Measurements from ENCODE around the gene TBC1D5.
"Not testable (repeated sequence)": the region's sequence is repeated elsewhere in the genome, so short reads cannot be mapped to it uniquely, and the experiment has no call there.

The TBC1D5 gene

GRCh38 chr3:17639257-17639656 lies 103.2 kb downstream of the TBC1D5 start:
- Histone ChIP-seq H3K9me3 (no peaks in the 10 kb centered on the region), H3K36me3 (no peaks in the 10 kb centered on the region), H3K4me1 (peaks cover 0 to 70% (median 30%) of the 10 kb centered on the region in 4 donors), H3K27ac (peak overlapping the region; percentile 53 to 55), H3K4me3 (no peak overlapping the region), H3K27me3 (no peaks in the 10 kb centered on the region)
- intact Hi-C loops (cut with DNase I; ENCODE audit: low total_unique reads), result no loop called here
- no peak for DNase-seq
- TF ChIP-seq CTCF (IDR thresholded peaks at IDR 0.05), result no peak

GRCh38 chr3:17638356-17638755 lies 104.1 kb downstream of the TBC1D5 start:
- Histone ChIP-seq H3K9me3 (no peaks in the 10 kb centered on the region), H3K4me1 (peaks cover 0 to 61% (median 29%) of the 10 kb centered on the region in 4 donors), H3K27ac (peak overlapping the region; percentile 22 to 55), H3K4me3 (no peak overlapping the region), H3K36me3 (no peaks in the 10 kb centered on the region), H3K27me3 (no peaks in the 10 kb centered on the region)
- intact Hi-C loops (cut with DNase I; ENCODE audit: low total_unique reads), result no loop called here
- TF ChIP-seq CTCF (IDR thresholded peaks at IDR 0.05), result no peak
- no peak for DNase-seq

- H3K9me3 ChIP-seq; H3K4me3 ChIP-seq; H3K27me3 ChIP-seq; DNase-seq; intact Hi-C loops (cut with DNase I; ENCODE audit: low total_unique reads); H3K36me3 ChIP-seq: not testable (repeated sequence)
- Histone ChIP-seq H3K27ac (peak overlapping the region; percentile 62 to 72), H3K4me1 (peaks cover 0 to 65% (median 32%) of the 10 kb centered on the region in 4 donors)
Measured at GRCh38 chr3:17635675-17636074, 106.8 kb downstream of the TBC1D5 start.

- Histone ChIP-seq H3K4me1 (peaks cover 0 to 58% (median 30%) of the 10 kb centered on the region in 4 donors), H3K27me3 (no peaks in the 10 kb centered on the region), H3K27ac (peak overlapping the region; percentile 62 to 72), H3K4me3 (no peak overlapping the region), H3K9me3 (no peaks in the 10 kb centered on the region), H3K36me3 (no peaks in the 10 kb centered on the region)
- DNase-seq, result no peak
- no peak for TF ChIP-seq CTCF (IDR thresholded peaks at IDR 0.05)
- intact Hi-C loops (cut with DNase I; ENCODE audit: low total_unique reads), result no loop called here
Measured at GRCh38 chr3:17634964-17635363, 107.5 kb downstream of the TBC1D5 start.

- peaks cover 0 to 58% (median 25%) of the 10 kb centered on the region in 4 donors for H3K4me1 ChIP-seq
- no peak for DNase-seq
- H3K36me3 ChIP-seq, result no peaks in the 10 kb centered on the region
- H3K4me3 ChIP-seq, result no peak overlapping the region
- no peak for TF ChIP-seq CTCF (IDR thresholded peaks at IDR 0.05)
- intact Hi-C loops (cut with DNase I; ENCODE audit: low total_unique reads), result no loop called here
- no peaks in the 10 kb centered on the region for H3K27me3 ChIP-seq
- H3K27ac ChIP-seq, result no peak overlapping the region
- no peaks in the 10 kb centered on the region for H3K9me3 ChIP-seq
Measured at GRCh38 chr3:17634201-17634600, 108.2 kb downstream of the TBC1D5 start.

- Histone ChIP-seq H3K9me3 (no peaks in the 10 kb centered on the region), H3K4me3 (no peak overlapping the region), H3K36me3 (no peaks in the 10 kb centered on the region), H3K4me1 (peaks cover 0 to 44% (median 16%) of the 10 kb centered on the region in 4 donors), H3K27ac (peak overlapping the region in 1 of 2 donors; percentile 30), H3K27me3 (no peaks in the 10 kb centered on the region)
- TF ChIP-seq CTCF (IDR thresholded peaks at IDR 0.05), result no peak
- no peak for DNase-seq
- intact Hi-C loops (cut with DNase I; ENCODE audit: low total_unique reads), result no loop called here
Measured at GRCh38 chr3:17632401-17633100, 109.9 kb downstream of the TBC1D5 start.
